ENCODE results near the gene YTHDF1. TPM values are rescaled to one million over a fixed set of nuclear protein-coding genes. Genes with fewer than 3 reads are reported as not detected.

YTHDF1 gene
- polyA plus RNA-seq, 1 donor from 2014 or later, result 36.9 TPM

DNA sequence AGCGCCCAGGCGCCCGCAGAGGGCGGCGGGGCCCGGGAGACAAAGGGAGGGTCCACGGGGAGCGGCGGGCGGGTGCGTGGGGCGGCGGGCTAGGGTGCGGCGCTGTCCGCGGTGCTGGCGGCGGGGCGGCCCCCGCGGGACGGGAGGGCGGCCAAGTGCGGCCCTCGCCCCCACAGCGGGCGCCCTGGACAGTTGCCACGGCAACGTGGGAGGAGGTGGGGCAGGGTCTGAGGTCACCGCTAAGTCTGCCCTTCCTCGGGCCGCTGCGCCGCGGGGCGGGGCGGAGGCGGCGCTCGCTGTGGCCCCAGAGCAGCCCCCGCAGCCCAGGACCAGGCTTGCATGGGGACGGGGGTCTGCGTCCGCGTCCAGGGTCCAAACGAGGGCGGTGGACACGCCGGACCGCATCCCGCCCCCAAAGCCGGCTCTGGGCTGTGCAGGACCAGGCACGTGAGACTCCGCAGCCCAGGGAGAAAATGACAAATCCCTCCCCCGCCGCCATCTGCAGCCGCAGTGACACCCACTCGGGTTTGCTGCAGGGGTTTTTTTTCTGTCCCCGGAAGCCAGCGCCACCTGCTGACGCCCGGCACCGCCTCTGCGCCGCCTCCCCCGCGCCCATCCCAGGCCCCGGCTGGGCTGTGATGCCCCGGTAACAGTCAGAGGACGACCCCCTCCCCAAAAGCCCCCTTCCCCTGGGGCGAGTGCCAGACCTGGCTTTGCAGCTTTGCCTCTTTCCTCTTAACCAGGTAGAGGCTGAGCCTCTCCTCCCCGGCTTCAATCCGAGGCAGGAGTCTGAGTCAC is 36.8 kb downstream of the YTHDF1 start:
- peaks cover 22% of the 10 kb centered on the region for H4K20me1 ChIP-seq (ENCODE audit: insufficient read depth)

DNA sequence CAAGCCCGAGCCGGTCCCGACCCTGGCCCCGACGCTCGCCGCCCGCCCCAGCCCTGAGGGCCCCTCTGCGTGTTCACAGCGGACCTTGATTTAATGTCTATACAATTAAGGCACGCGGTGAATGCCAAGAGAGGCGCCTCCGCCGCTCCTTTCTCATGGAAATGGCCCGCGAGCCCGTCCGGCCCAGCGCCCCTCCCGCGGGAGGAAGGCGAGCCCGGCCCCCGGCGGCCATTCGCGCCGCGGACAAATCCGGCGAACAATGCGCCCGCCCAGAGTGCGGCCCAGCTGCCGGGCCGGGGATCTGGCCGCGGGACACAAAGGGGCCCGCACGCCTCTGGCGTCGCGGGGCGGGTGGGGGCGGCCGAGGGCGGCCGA is 37.5 kb downstream of the YTHDF1 start:
- Histone ChIP-seq H2AFZ (ENCODE audit: low read depth, low read length) (no peak overlapping the region), H3F3A (ENCODE audit: insufficient read depth, low read length, poor library complexity, severe bottlenecking) (peaks cover 9% of the 10 kb centered on the region), H3K79me2 (replicated peaks; ENCODE audit: insufficient read depth, low read length) (peaks cover 22% of the 10 kb centered on the region), H3K9ac (ENCODE audit: low read length) (peak overlapping the region; percentile 97), H3K27ac (ENCODE audit: low read length) (peak overlapping the region; percentile 90), H3K9me2 (ENCODE audit: insufficient read depth, low read length) (no peaks in the 10 kb centered on the region), H3K36me3 (ENCODE audit: insufficient read depth, low read length) (no peaks in the 10 kb centered on the region), H4K20me1 (ENCODE audit: insufficient read depth) (peaks cover 22% of the 10 kb centered on the region), H3K4me2 (ENCODE audit: low read length) (no peak overlapping the region), H3K27me3 (ENCODE audit: insufficient read depth, low read depth, low read length) (peaks cover 16% of the 10 kb centered on the region), H3K9me3 (ENCODE audit: low read length) (no peaks in the 10 kb centered on the region), H3K4me3 (ENCODE audit: low read length) (peak overlapping the region; percentile 99)
- TF ChIP-seq, protein P1, sequence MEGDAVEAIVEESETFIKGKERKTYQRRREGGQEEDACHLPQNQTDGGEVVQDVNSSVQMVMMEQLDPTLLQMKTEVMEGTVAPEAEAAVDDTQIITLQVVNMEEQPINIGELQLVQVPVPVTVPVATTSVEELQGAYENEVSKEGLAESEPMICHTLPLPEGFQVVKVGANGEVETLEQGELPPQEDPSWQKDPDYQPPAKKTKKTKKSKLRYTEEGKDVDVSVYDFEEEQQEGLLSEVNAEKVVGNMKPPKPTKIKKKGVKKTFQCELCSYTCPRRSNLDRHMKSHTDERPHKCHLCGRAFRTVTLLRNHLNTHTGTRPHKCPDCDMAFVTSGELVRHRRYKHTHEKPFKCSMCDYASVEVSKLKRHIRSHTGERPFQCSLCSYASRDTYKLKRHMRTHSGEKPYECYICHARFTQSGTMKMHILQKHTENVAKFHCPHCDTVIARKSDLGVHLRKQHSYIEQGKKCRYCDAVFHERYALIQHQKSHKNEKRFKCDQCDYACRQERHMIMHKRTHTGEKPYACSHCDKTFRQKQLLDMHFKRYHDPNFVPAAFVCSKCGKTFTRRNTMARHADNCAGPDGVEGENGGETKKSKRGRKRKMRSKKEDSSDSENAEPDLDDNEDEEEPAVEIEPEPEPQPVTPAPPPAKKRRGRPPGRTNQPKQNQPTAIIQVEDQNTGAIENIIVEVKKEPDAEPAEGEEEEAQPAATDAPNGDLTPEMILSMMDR (IDR thresholded peaks at IDR 0.05; ENCODE audit: poor library complexity, severe bottlenecking), result no peak
- TF ChIP-seq RAD21 (conservative IDR thresholded peaks at IDR 0.05), result no peak
- TF ChIP-seq, protein P2, sequence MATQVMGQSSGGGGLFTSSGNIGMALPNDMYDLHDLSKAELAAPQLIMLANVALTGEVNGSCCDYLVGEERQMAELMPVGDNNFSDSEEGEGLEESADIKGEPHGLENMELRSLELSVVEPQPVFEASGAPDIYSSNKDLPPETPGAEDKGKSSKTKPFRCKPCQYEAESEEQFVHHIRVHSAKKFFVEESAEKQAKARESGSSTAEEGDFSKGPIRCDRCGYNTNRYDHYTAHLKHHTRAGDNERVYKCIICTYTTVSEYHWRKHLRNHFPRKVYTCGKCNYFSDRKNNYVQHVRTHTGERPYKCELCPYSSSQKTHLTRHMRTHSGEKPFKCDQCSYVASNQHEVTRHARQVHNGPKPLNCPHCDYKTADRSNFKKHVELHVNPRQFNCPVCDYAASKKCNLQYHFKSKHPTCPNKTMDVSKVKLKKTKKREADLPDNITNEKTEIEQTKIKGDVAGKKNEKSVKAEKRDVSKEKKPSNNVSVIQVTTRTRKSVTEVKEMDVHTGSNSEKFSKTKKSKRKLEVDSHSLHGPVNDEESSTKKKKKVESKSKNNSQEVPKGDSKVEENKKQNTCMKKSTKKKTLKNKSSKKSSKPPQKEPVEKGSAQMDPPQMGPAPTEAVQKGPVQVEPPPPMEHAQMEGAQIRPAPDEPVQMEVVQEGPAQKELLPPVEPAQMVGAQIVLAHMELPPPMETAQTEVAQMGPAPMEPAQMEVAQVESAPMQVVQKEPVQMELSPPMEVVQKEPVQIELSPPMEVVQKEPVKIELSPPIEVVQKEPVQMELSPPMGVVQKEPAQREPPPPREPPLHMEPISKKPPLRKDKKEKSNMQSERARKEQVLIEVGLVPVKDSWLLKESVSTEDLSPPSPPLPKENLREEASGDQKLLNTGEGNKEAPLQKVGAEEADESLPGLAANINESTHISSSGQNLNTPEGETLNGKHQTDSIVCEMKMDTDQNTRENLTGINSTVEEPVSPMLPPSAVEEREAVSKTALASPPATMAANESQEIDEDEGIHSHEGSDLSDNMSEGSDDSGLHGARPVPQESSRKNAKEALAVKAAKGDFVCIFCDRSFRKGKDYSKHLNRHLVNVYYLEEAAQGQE (IDR thresholded peaks at IDR 0.05; ENCODE audit: borderline replicate concordance), result no peak
- TF ChIP-seq SMC3 (conservative IDR thresholded peaks at IDR 0.05; ENCODE audit: poor library complexity), result no peak
- TF ChIP-seq MXI1 (conservative IDR thresholded peaks at IDR 0.05; ENCODE audit: poor library complexity, severe bottlenecking), result no peak
- no peak for TF ChIP-seq POLR2AphosphoS5 (IDR thresholded peaks at IDR 0.05)
- TF ChIP-seq EZH2 (IDR thresholded peaks at IDR 0.05; ENCODE audit: borderline replicate concordance, insufficient read depth, low read length, poor library complexity, severe bottlenecking), result no peak
- no peak for TF ChIP-seq TAF1 (IDR thresholded peaks at IDR 0.05; ENCODE audit: low read depth)
- no peak for TF ChIP-seq EP300 (conservative IDR thresholded peaks at IDR 0.05; ENCODE audit: poor library complexity, severe bottlenecking)

More for the DNA sequence above, 36.8 kb downstream of the YTHDF1 start:
- peak overlapping the region; percentile 97 for H3K9ac ChIP-seq (ENCODE audit: low read length)
- peak overlapping the region; percentile 78 for H3K4me3 ChIP-seq (ENCODE audit: low read length)
- peaks cover 22% of the 10 kb centered on the region for H3K79me2 ChIP-seq (replicated peaks; ENCODE audit: insufficient read depth, low read length)
- peak overlapping the region; percentile 51 for H3K27ac ChIP-seq (ENCODE audit: low read length)
- H3F3A ChIP-seq (ENCODE audit: insufficient read depth, low read length, poor library complexity, severe bottlenecking), result peaks cover 9% of the 10 kb centered on the region
- peaks cover 16% of the 10 kb centered on the region for H3K27me3 ChIP-seq (ENCODE audit: insufficient read depth, low read depth, low read length)
- H2AFZ ChIP-seq (ENCODE audit: low read depth, low read length), result no peak overlapping the region
- H3K36me3 ChIP-seq (ENCODE audit: insufficient read depth, low read length), result no peaks in the 10 kb centered on the region
- H3K9me2 ChIP-seq (ENCODE audit: insufficient read depth, low read length), result no peaks in the 10 kb centered on the region
- TF ChIP-seq EP300 (conservative IDR thresholded peaks at IDR 0.05; ENCODE audit: poor library complexity, severe bottlenecking) (no peak), POLR2AphosphoS5 (IDR thresholded peaks at IDR 0.05) (peak; percentile 72), EZH2 (IDR thresholded peaks at IDR 0.05; ENCODE audit: borderline replicate concordance, insufficient read depth, low read length, poor library complexity, severe bottlenecking) (no peak), SMC3 (conservative IDR thresholded peaks at IDR 0.05; ENCODE audit: poor library complexity) (peak; percentile 92), RAD21 (conservative IDR thresholded peaks at IDR 0.05) (peak; percentile 87), MXI1 (conservative IDR thresholded peaks at IDR 0.05; ENCODE audit: poor library complexity, severe bottlenecking) (peak; percentile 92), TAF1 (IDR thresholded peaks at IDR 0.05; ENCODE audit: low read depth) (no peak)
- TF ChIP-seq, protein P1 (IDR thresholded peaks at IDR 0.05; ENCODE audit: poor library complexity, severe bottlenecking), result peak; percentile 88
- TF ChIP-seq, protein P2 (IDR thresholded peaks at IDR 0.05; ENCODE audit: borderline replicate concordance), result no peak
- H3K9me3 ChIP-seq (ENCODE audit: low read length), result no peaks in the 10 kb centered on the region
- peak overlapping the region; percentile 58 for H3K4me2 ChIP-seq (ENCODE audit: low read length)

Data from neural cell (in vitro differentiated cells).